SU-DHL-6 (cell line): ENCODE measurements around the gene CCDC85B.

Experiments used
- H2AFZ ChIP-seq: fragments of 200-600 bp; sonication (generic); 2 replicates; pipeline ENCODE4 v1.6.1; 2014; ENCODE audit warnings: low read depth, mild to moderate bottlenecking, moderate library complexity, mixed read lengths, antibody characterized with exemption, low read length; ENCODE audit not compliant: severe bottlenecking
- H3F3A ChIP-seq: fragments of 200-600 bp; shearing (Covaris generic); 2 replicates; pipeline ENCODE4 v1.6.0; 2016; ENCODE audit warnings: antibody characterized with exemption, mild to moderate bottlenecking; ENCODE audit not compliant: insufficient read depth
- H3K27ac ChIP-seq: fragments of 200-600 bp; sonication (generic); 2 replicates; pipeline ENCODE4 v1.5.1; 2016; ENCODE audit warnings: low read depth, mild to moderate bottlenecking, low read length, moderate library complexity, mixed read lengths
- H3K27me3 ChIP-seq: fragments of 200-600 bp; sonication (generic), shearing (Covaris generic); 2 replicates; pipeline ENCODE4 v1.6.0; 2014; ENCODE audit warnings: mild to moderate bottlenecking, low read length
- H3K36me3 ChIP-seq: fragments of 200-600 bp; sonication (generic); 2 replicates; pipeline ENCODE4 v1.6.1; 2014; ENCODE audit warnings: mild to moderate bottlenecking, low read length, mixed read lengths
- H3K4me2 ChIP-seq: fragments of 300-600, 200-600 bp; shearing (Covaris generic), sonication (generic); 2 replicates; pipeline ENCODE4 v1.6.0; 2014; ENCODE audit warnings: low read length, low read depth, mild to moderate bottlenecking; ENCODE audit not compliant: poor library complexity, severe bottlenecking
- H3K4me3 ChIP-seq: fragments of 200-600 bp; sonication (generic); 2 replicates; pipeline ENCODE4 v1.5.1; 2014; ENCODE audit warnings: antibody characterized with exemption, low read length, mild to moderate bottlenecking, mixed read lengths; ENCODE audit not compliant: insufficient read depth, poor library complexity, severe bottlenecking
- H3K79me2 ChIP-seq: fragments of 200-600 bp; sonication (generic); 2 replicates; pipeline ENCODE4 v1.6.1; 2014; ENCODE audit warnings: mild to moderate bottlenecking, low read length, moderate library complexity; ENCODE audit not compliant: insufficient read depth
- H3K9ac ChIP-seq: fragments of 200-600 bp; sonication (generic); 2 replicates; pipeline ENCODE4 v1.7.0; 2014; ENCODE audit warnings: mild to moderate bottlenecking, low read length
- H3K9me2 ChIP-seq: fragments of 200-600 bp; sonication (generic); replicated peaks from 2 replicates; pipeline ENCODE4 v1.6.1; 2014; ENCODE audit warnings: low read length; ENCODE audit not compliant: insufficient read depth
- H3K9me3 ChIP-seq: fragments of 200-600 bp; sonication (generic); 2 replicates; pipeline ENCODE4 v1.6.1; 2014; ENCODE audit warnings: low read length, mixed read lengths; ENCODE audit not compliant: insufficient read depth
- H4K20me1 ChIP-seq: fragments of 200-600 bp; sonication (generic); 2 replicates; pipeline ENCODE4 v1.6.1; 2014; ENCODE audit warnings: low read depth, mild to moderate bottlenecking, antibody characterized with exemption, low read length, moderate library complexity, mixed read lengths
- EZH2phosphoT487 ChIP-seq: fragments of 200-600 bp; sonication (generic), shearing (Covaris generic); conservative IDR thresholded peaks from 2 replicates; pipeline ENCODE4 v1.6.1; 2018; ENCODE audit warnings: mild to moderate bottlenecking, antibody characterized with exemption, low read length, moderate library complexity, mixed read lengths
- TF ChIP-seq, protein P1 (sequence below): fragments of 200-600 bp; sonication (generic); IDR thresholded peaks from one replicate; pipeline ENCODE4 v1.5.1; 2017; ENCODE audit warnings: antibody characterized with exemption, mild to moderate bottlenecking, low read length, moderate library complexity; ENCODE audit not compliant: insufficient read depth, poor library complexity, severe bottlenecking

CCDC85B gene

GRCh38 chr11:65849771-65850216 lies 40.7 kb upstream of the CCDC85B start:
- H3K79me2 ChIP-seq: no peaks in the 10 kb centered on the region
- H4K20me1 ChIP-seq: no peaks in the 10 kb centered on the region; the same call in 1 of the 2 replicates
- no peak overlapping the region for H3K4me2 ChIP-seq
- H3K9me2 ChIP-seq: no peaks in the 10 kb centered on the region
- no peak overlapping the region for H3K4me3 ChIP-seq
- H3K9me3 ChIP-seq: no peaks in the 10 kb centered on the region
- no peak overlapping the region for H3K9ac ChIP-seq
- TF ChIP-seq, protein P1, sequence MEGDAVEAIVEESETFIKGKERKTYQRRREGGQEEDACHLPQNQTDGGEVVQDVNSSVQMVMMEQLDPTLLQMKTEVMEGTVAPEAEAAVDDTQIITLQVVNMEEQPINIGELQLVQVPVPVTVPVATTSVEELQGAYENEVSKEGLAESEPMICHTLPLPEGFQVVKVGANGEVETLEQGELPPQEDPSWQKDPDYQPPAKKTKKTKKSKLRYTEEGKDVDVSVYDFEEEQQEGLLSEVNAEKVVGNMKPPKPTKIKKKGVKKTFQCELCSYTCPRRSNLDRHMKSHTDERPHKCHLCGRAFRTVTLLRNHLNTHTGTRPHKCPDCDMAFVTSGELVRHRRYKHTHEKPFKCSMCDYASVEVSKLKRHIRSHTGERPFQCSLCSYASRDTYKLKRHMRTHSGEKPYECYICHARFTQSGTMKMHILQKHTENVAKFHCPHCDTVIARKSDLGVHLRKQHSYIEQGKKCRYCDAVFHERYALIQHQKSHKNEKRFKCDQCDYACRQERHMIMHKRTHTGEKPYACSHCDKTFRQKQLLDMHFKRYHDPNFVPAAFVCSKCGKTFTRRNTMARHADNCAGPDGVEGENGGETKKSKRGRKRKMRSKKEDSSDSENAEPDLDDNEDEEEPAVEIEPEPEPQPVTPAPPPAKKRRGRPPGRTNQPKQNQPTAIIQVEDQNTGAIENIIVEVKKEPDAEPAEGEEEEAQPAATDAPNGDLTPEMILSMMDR: no peak
- peaks cover 6% of the 10 kb centered on the region; the same call in 1 of the 2 replicates for H3K36me3 ChIP-seq
- H2AFZ ChIP-seq: no peak overlapping the region
- no peaks in the 10 kb centered on the region for H3K27me3 ChIP-seq
- no peak overlapping the region for H3K27ac ChIP-seq
- peaks cover 18% of the 10 kb centered on the region; the same call in 1 of the 2 replicates for H3F3A ChIP-seq

DNA sequence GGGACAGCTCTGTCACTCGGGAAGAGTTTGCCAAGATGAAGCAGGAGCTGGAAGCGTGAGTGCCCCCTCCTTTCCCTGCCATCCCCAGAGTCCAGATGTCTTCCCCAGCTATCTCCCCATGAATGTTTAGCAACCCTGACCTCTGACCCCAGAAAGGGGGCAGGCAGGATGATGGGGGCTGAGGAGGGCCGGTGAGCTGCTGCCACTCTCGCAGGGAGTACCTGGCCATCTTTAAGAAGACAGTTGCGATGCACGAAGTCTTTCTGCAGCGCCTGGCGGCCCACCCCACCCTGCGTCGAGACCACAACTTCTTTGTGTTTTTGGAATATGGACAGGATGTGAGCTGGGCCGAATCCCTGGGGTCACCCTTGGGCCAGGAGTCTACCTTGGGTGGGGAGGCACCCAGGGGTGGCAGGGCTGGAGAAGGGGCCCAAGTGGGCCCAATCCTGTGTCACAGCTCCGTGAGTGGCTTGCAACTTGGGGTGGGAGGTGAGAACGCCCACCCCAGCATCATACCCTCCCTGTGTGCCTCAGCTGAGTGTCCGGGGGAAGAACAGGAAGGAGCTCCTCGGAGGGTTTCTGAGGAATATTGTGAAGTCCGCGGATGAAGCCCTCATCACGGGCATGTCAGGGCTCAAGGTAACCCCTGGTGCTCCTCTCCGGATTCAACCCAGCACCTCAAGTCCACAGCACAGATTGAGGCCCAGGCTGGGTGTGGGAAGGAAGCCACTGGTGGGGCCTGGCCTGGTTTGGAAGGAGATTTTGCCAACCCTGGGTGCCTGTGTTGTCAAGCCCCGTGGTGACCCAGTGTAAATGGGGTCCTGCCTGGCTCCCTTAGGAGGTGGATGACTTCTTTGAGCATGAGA lies 40.0 kb upstream of the CCDC85B start:
- Histone ChIP-seq H3K27ac (no peak overlapping the region), H3K9me3 (no peaks in the 10 kb centered on the region), H3K9me2 (no peaks in the 10 kb centered on the region), H3K4me2 (no peak overlapping the region), H3K4me3 (no peak overlapping the region), H2AFZ (no peak overlapping the region), H3K27me3 (no peaks in the 10 kb centered on the region), H3K9ac (no peak overlapping the region), H3K36me3 (peaks cover 11% of the 10 kb centered on the region), H4K20me1 (peaks cover 3% of the 10 kb centered on the region; the same call in 1 of the 2 replicates), H3K79me2 (peaks cover 3% of the 10 kb centered on the region; the same call in 1 of the 2 replicates), H3F3A (peaks cover 18% of the 10 kb centered on the region; the same call in 1 of the 2 replicates)
- no peak for TF ChIP-seq EZH2phosphoT487
- TF ChIP-seq, protein P1: no peak

DNA sequence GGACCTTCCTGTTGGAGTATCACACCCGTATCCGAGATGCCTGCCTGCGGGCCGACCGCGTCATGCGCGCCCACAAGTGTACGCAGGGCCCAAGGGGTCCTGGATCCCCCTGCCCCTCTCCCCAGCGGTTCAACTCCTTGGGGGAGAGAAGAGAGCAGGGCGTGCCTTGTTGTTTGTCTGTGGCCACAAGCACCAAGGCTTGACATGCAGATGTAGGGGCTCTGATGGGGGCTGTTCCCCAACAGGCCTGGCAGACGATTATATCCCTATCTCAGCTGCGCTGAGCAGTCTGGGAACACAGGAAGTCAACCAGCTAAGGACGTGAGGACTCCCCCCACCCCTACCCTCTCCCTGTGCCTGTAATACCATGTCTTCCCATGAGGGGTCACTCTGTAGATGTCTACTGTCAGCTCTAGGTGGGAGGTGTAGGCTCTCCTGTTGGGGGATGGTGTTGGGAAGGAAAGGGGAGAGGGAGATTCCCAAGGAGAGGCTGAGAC lies 39.3 kb upstream of the CCDC85B start:
- Histone ChIP-seq H3K9me3 (no peaks in the 10 kb centered on the region), H3K36me3 (peaks cover 18% of the 10 kb centered on the region), H2AFZ (no peak overlapping the region), H3K9me2 (no peaks in the 10 kb centered on the region), H3K79me2 (peaks cover 10% of the 10 kb centered on the region), H3K4me2 (no peak overlapping the region), H3K9ac (no peak overlapping the region), H3F3A (peaks cover 19% of the 10 kb centered on the region; the same call in 1 of the 2 replicates), H4K20me1 (peaks cover 9% of the 10 kb centered on the region), H3K27ac (no peak overlapping the region), H3K27me3 (no peaks in the 10 kb centered on the region), H3K4me3 (no peak overlapping the region)
- no peak for TF ChIP-seq EZH2phosphoT487
- TF ChIP-seq, protein P1: peak; percentile 57
